GM12865 (cell line): ENCODE measurements around the gene PPFIA1.
"Not testable (repeated sequence)": the region's sequence is repeated elsewhere in the genome, so short reads cannot be mapped to it uniquely, and the experiment has no call there.

Experiments used
- DNase-seq: peaks from one replicate; pipeline ENCODE4 v3.0.0; 2010; ENCODE audit warnings: low read depth
- H3K4me3 ChIP-seq: 2 replicates; pipeline ENCODE4 v1.5.1; 2011; ENCODE audit warnings: mild to moderate bottlenecking, low read depth, low read length, control low read depth
- CTCF ChIP-seq: IDR thresholded peaks from 2 replicates; pipeline ENCODE4 v1.5.1; 2011; ENCODE audit warnings: low read length, control low read depth, low read depth, inconsistent platforms; ENCODE audit not compliant: insufficient read depth; ENCODE audit errors: missing control alignments

The PPFIA1 gene

GRCh38 chr11:70381872-70382861 is 111.7 kb downstream of the PPFIA1 start:
- H3K4me3 ChIP-seq = no peak overlapping the region

GRCh38 chr11:70383664-70384565 is 113.4 kb downstream of the PPFIA1 start:
- no peak for TF ChIP-seq CTCF
- DNase-seq = no peak
- H3K4me3 ChIP-seq = no peak overlapping the region

More at GRCh38 chr11:70381872-70382861, 111.7 kb downstream of the PPFIA1 start:
- no peak for TF ChIP-seq CTCF
- DNase-seq = no peak

- no peak overlapping the region for H3K4me3 ChIP-seq
- no peak for TF ChIP-seq CTCF
- DNase-seq = no peak
These were observed 114.2 kb downstream of the PPFIA1 start for GRCh38 chr11:70384566-70385152.

- no peak for DNase-seq
- TF ChIP-seq CTCF = no peak
These were observed 117.1 kb downstream of the PPFIA1 start for GRCh38 chr11:70387564-70387963.

GRCh38 chr11:70389201-70389600 is 118.7 kb downstream of the PPFIA1 start:
- no peak for DNase-seq
- H3K4me3 ChIP-seq = no peak overlapping the region
- no peak for TF ChIP-seq CTCF

More at GRCh38 chr11:70387564-70387963, 117.1 kb downstream of the PPFIA1 start:
- no peak overlapping the region for H3K4me3 ChIP-seq

GRCh38 chr11:70390882-70391281 is 120.4 kb downstream of the PPFIA1 start:
- not testable (repeated sequence) for DNase-seq, H3K4me3 ChIP-seq
